ENCODE results near the gene ITSN2. TPM values are rescaled to one million over a fixed set of nuclear protein-coding genes. Genes with fewer than 3 reads are reported as not detected.

ITSN2 gene
- polyA plus RNA-seq, 10 donors: 14.4 to 23.3 (median 19.7) TPM

- no peak for DNase-seq
These were observed 23.5 kb downstream of the ITSN2 start for GRCh38 chr2:24336811-24337210.

- no peak for DNase-seq
These were observed 26.1 kb downstream of the ITSN2 start for GRCh38 chr2:24334245-24334633.

DNA sequence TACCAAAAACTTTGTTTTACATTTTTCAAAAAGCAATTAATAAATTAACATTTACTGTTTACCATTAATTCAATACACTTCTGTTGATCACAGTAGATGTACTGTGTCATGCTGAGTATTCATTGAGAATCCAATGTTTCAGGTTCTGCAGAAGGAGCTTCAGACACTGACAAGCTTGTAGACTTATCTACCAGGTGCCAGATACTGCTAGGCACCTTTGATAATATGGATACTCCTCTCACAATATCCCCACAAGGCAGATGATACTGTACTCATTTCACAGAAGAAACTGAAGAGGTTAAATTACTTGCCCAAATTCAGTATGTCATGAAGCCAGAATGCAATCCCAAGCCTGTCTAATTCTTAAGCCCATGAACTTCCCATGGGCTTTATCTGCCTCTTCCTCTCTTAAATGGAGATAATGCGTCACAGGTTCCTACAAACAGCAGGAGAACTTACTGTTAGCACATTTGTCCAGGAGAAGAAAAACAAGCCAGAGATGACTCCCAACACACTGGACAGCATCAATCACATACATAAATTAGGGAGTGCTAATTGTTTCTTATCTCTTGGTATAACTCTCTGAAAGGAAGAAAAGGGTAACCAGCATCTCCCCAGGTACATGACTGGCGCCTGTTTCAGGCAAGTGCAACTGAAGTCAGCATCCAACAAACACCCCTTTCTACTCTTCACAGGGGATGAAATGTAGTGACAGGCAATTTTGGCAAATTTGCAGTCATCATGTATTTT is 27.4 kb downstream of the ITSN2 start:
- peak in 1 of 3 donors; percentile 26 for DNase-seq

- no peak for DNase-seq
These were observed 30.2 kb downstream of the ITSN2 start for GRCh38 chr2:24330161-24330560.

DNA sequence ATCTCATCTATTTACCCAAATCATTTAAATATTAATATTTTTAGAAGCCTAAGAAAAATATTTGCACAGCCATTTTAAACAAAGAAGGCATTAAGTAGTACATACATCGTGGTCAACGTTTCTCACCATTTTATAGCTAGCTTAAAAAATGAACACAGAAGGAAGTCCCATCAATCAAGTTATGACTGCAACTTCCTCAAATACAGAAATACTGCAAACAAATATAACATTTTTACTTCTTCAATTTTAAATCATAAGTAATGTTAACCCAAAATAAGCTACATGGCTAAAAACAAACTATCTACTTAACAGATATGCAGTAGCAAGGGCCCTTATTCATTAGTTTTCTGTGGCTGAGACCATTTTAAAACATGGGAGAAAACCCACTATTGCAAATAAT is 30.6 kb downstream of the ITSN2 start:
- DNase-seq: no peak

- DNase-seq: peak in 1 of 3 donors; percentile 6
These were observed 32.3 kb downstream of the ITSN2 start for GRCh38 chr2:24328010-24328409.

GRCh38 chr2:24317491-24317920 is 42.8 kb downstream of the ITSN2 start:
- no peak for DNase-seq

GRCh38 chr2:24315669-24316068 is 44.7 kb downstream of the ITSN2 start:
- DNase-seq: no peak

- DNase-seq: no peak
These were observed 46.3 kb downstream of the ITSN2 start for GRCh38 chr2:24313744-24314632.

DNA sequence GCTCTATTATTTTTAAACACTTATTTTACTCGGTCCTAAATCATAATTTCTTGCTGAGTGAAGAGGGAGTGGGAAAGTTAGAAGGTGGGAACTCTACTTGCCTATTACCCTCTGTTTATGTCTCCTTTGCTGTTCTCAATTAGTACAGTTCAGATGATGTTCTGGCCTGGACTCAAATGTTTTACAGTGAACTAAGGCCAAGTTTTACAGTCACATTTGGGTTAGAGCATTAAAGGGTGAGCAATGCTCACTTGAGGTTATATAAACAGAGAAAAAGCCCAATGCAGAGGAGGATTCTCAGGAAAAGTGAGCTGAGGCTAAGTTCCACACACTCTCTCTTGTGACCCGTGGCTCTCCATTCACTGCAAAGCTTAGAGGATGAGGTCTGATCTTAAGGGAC is 52.4 kb downstream of the ITSN2 start:
- no peak for DNase-seq

DNA sequence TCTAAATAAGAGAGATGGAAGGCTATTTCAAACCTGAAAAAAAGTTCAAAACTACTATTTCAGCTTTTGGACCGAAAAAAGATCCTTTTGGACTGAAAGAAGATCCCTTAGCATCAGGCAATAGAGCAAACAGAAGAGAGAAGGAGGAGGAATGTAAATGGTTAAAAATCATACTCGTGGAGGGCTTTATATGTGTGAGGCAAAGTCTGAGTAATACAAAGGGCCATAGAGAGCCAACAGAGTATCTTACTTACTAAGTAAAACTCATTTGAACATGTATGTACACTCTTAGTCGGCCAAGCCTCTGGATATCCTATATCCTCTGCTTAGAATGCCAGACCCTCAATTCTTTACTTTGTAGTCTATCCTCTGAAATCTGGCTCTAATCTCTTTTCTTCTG is 55.7 kb downstream of the ITSN2 start:
- peak; percentile 13 to 75 (median 34) for DNase-seq

DNA sequence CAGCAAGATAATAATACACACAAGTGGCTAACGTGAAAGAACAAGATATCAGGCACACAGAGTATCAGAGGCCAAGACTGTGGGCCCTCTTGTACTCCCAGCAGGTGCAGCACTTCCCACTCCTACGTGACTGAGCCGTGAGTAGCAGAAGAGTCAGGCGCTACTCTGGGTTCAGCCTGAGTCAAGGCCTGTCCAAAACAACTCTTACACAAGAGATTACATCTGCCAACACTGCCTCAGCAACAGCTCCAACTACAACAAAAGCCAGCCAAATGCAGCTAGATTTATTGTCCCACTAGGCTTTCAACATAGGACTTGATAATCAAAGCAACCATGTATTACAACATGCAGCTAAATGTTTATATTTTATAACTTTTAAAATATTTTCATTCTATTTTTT is 56.2 kb downstream of the ITSN2 start:
- peak; percentile 74 to 92 (median 82) for DNase-seq

DNA sequence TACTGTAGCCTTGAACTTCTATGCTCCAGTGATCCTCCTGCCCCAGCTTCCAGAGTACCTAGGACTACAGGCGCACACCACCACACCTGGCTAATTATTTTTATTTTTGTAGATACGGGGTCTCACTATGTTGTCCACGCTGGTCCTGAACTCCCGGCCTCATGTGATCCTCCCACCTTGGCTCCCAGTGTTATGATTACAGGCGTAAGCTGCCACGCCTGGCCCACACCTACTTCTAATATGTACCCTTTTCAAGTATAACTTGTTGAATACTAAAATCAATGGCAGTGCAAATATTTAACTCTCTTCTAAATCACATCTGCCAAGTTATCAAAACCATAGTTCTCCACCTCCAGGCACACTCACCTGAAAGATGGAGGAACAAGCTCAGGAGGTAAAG is 58.7 kb downstream of the ITSN2 start:
- no peak for DNase-seq

GRCh38 chr2:24297663-24298062 is 62.7 kb downstream of the ITSN2 start:
- no peak for DNase-seq

DNA sequence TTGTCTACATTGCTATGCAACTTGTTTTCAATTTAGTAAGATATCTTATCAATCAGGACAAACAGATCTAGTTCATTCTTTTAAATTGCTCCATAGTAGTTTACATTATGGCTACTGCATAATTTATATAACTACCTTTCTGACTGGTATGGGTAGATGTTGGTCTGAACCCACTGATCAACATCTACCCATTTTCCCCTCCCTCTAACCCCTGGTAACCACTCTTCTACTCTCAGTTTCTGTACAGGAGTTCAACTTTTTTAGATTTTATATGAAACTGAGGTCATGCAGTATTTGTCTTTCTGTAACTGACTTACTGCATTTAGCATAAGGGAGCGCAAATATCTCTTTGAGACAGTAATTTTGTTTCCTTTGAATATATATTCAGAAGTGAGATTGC is 73.2 kb downstream of the ITSN2 start:
- DNase-seq: no peak

DNA sequence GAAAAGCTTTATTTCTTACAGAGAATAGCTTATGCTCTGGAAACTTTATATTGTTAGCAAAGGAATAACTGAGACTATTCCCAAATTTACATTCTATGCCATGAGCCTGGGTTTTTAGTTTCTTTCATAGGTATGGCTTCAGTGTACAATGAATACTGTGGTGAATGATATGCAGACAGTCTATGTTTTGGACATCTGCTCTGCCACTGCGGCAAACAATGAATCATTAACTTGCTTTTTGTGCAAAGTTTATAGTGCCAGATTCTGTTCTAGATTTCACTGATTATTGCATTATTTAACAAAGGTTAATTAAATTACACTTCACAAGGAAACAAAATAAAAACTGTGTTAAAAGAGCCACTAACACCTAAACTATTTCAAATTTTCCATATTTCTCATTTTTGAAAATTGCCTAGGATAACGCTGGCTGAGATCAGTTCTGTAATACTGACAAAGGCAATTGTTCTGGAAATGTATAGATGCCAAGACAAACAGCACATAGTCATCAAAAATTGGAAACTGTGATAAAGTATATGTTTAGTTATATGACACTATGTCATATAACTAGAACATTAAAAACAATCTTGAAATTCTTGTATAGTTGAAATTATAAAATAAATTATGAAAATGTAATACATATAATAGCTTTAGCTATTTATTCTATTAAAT is 74.7 kb downstream of the ITSN2 start:
- no peak for DNase-seq

- DNase-seq: no peak
These were observed 79.7 kb downstream of the ITSN2 start for GRCh38 chr2:24280645-24281044.

GRCh38 chr2:24280161-24280560 is 80.2 kb downstream of the ITSN2 start:
- DNase-seq: no peak

DNA sequence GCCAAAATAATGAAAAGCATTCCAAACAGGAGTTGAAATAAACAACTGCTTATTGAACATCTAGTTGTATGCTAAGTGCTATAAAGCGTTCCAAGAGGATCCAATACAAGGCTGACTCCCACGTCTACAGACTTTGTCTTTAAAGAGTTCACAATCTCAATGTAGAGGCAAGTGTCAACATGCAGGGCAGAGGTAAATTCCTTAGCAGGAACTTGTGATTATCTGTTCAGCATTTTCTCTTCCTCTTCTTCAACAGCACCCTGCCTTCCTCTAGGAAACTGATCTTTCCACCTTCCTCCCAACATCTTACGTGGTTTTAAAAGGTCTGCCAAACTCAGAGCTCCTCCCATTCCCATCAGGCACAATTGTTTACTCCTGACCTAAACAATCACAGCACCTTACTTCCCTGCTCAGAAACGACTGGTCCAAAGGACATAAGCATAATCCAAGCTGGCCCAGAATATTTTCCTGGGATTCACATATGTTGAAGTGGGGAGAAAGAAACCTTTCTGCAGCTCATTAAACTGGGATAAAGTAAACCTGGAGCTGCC is 83.9 kb downstream of the ITSN2 start:
- DNase-seq: no peak

GRCh38 chr2:24274809-24275208 is 85.5 kb downstream of the ITSN2 start:
- no peak for DNase-seq

GRCh38 chr2:24273598-24273997 is 86.7 kb downstream of the ITSN2 start:
- no peak for DNase-seq

DNA sequence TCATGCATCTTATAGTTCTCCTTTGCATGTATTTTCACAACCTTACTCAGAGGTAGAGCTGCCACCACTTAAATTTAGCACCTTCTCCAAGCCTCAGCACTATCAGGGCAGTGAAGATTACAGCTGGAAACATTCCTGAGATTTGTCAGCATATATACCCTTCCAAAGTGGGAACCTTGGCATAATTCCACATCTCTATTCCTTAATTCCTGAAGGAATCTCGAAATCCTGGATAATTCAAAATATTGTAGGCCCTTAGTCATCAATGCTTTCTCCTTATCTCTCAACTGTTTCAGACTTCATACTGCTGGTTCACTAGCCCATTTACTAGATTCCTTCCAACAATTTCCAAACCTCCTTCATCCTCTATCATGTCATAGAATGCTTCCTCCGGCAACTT is 87.4 kb downstream of the ITSN2 start:
- DNase-seq: no peak

Data from muscle of back (tissue), 11 donors.